Activated CD4-positive, alpha-beta memory T cell treated with anti-CD3 and anti-CD28 coated beads for 36 hours (primary cell): Measurements from ENCODE around the gene SMIM21. TPM values are rescaled to one million over a fixed set of nuclear protein-coding genes. Genes with fewer than 3 reads are reported as not detected.
A peak's percentile ranks its signal among the peaks of the same experiment; 100 is the strongest.

Experiments
- CTCF ChIA-PET: fragments of 350-600 bp; sonication (Branson Sonifier 250); formaldehyde crosslinking; loops from one replicate; lab custom pipeline; 2021; ENCODE audit warnings: antibody characterized with exemption, inconsistent platforms; lab: Charles Lee
- POLR2A ChIA-PET: fragments of 350-600 bp; sonication (Branson Sonifier 250); formaldehyde crosslinking; loops from one replicate; lab custom pipeline; 2021; ENCODE audit warnings: antibody characterized with exemption; lab: Charles Lee
- DNase-seq: peaks from one replicate; pipeline ENCODE4 v3.0.0-alpha.2; 2020
- H3K27ac Mint-ChIP-seq: one replicate; pipeline ENCODE4 v1.8.0; 2021; ENCODE audit warnings: mixed read lengths
- H3K27me3 Mint-ChIP-seq: one replicate; pipeline ENCODE4 v1.8.0; 2021; ENCODE audit warnings: mixed read lengths
- H3K36me3 Mint-ChIP-seq: one replicate; pipeline ENCODE4 v1.8.0; 2021; ENCODE audit warnings: mixed read lengths
- H3K4me1 Mint-ChIP-seq: one replicate; pipeline ENCODE4 v1.8.0; 2021; ENCODE audit warnings: low read depth, mixed read lengths
- H3K4me3 Mint-ChIP-seq: one replicate; pipeline ENCODE4 v1.8.0; 2021; ENCODE audit warnings: mild to moderate bottlenecking, mixed read lengths
- H3K9me3 Mint-ChIP-seq: one replicate; pipeline ENCODE4 v1.8.0; 2021; ENCODE audit warnings: mixed read lengths
- intact Hi-C: fragments of 100-400 bp; cut with micrococcal nuclease; formaldehyde crosslinking; loops from one replicate; pipeline ENCODE4 v1.15.1; 2023
- total RNA-seq, 2 experiments: library from RNA; stranded (reverse); gene quantifications; one replicate each; pipeline ENCODE4 v1.2.3, GENCODE V29; 2021

The SMIM21 gene
- not detected for total RNA-seq

GRCh38 chr18:75427603-75428002 is at the start of gene SMIM21:
Gene SMIM21, minus strand, starts transcription at chr18:75427703. Its CDS starts 140 bp downstream, at chr18:75427563.
- intact Hi-C loops = no loop called here
- Mint-ChIP-seq H3K27ac (no peak within 1 kb of the TSS), H3K27me3 (peaks cover 7% of the 10 kb centered on the region), H3K9me3 (no peaks in the 10 kb centered on the region), H3K4me1 (no peaks in the 10 kb centered on the region), H3K36me3 (no peaks in the 10 kb centered on the region), H3K4me3 (no peak within 1 kb of the TSS)
- CTCF ChIA-PET = no interaction called here
- no peak for DNase-seq
- POLR2A ChIA-PET = no interaction called here

DNA sequence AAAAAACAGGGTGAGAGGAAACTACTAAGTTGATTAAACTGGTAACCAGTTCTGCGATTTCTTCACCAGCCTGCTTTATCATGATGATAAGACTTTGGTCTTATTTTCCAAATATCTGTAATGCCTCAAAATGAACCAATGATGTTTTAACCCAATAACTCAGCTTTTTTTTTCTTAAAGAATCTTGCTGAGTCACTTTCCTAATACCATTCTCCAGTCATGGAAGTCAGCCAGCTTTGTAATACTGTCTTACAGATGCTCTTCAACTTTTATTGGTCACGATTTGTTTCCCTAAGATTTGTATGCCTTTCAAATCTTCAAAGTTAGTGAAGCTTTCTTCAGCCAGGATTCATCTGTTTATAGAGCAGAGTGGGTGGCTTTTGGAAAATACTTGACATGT is 47.7 kb upstream of the SMIM21 start:
- ChIA-PET CTCF (no interaction called here), POLR2A (no interaction called here)
- DNase-seq = no peak
- H3K4me1 Mint-ChIP-seq = peaks cover 2% of the 10 kb centered on the region
- H3K27me3 Mint-ChIP-seq = peaks cover 4% of the 10 kb centered on the region
- H3K36me3 Mint-ChIP-seq = no peaks in the 10 kb centered on the region
- H3K9me3 Mint-ChIP-seq = no peaks in the 10 kb centered on the region
- H3K27ac Mint-ChIP-seq = no peak overlapping the region
- intact Hi-C loops = no loop called here
- H3K4me3 Mint-ChIP-seq = no peak overlapping the region

GRCh38 chr18:75474332-75474731 is 46.8 kb upstream of the SMIM21 start:
- Mint-ChIP-seq H3K27me3 (peaks cover 5% of the 10 kb centered on the region), H3K9me3 (no peaks in the 10 kb centered on the region), H3K36me3 (no peaks in the 10 kb centered on the region), H3K27ac (no peak overlapping the region), H3K4me3 (no peak overlapping the region), H3K4me1 (peaks cover 2% of the 10 kb centered on the region)
- ChIA-PET CTCF (no interaction called here), POLR2A (no interaction called here)
- intact Hi-C loops = no loop called here
- no peak for DNase-seq

DNA sequence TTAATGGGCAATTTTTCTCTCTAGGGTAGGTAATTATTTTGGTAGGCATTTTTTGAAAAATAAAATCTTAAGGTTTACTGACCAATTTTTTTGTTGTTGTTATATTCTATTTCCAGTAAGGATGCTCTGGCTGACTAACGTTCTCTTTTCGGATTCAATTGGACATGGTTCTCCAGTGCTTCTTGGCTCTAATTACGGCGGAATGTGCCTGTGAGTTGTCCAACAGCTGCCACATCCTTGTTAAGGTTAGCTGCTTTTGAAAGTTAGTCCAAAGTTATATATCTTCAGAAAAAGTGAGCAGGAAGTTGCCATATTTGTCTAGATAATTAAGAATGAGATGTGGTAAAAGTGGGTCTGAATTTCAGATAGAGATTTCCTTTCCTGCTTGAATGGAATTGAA is 45.8 kb upstream of the SMIM21 start:
- Mint-ChIP-seq H3K4me1 (no peaks in the 10 kb centered on the region), H3K27me3 (peaks cover 5% of the 10 kb centered on the region), H3K36me3 (no peaks in the 10 kb centered on the region), H3K9me3 (no peaks in the 10 kb centered on the region), H3K4me3 (no peak overlapping the region), H3K27ac (no peak overlapping the region)
- ChIA-PET POLR2A (no interaction called here), CTCF (no interaction called here)
- no peak for DNase-seq
- intact Hi-C loops = no loop called here

DNA sequence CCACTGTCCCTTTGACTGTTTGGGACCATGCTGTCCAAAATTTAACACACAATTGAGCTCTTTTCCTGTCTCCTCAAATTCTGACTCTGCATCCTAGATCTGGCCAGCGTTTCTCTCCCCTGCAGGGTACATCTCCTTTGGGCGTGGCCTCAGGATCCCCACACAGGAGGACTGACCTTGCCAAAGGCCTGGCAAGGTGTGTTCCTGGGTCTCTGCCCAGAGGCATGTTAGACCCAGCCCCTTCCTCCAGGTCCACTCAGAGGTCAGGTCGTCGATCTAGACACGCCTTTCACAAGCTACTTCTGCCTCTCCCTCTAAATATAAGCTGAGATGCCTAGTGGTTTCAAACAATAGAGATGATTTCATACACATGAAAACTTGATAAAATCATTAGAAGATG is 45.4 kb upstream of the SMIM21 start:
- H3K4me1 Mint-ChIP-seq = no peaks in the 10 kb centered on the region
- H3K9me3 Mint-ChIP-seq = no peaks in the 10 kb centered on the region
- no peak overlapping the region for H3K4me3 Mint-ChIP-seq
- H3K36me3 Mint-ChIP-seq = no peaks in the 10 kb centered on the region
- POLR2A ChIA-PET = no interaction called here
- H3K27ac Mint-ChIP-seq = no peak overlapping the region
- CTCF ChIA-PET = no interaction called here
- intact Hi-C loops = no loop called here
- H3K27me3 Mint-ChIP-seq = peaks cover 5% of the 10 kb centered on the region
- no peak for DNase-seq

DNA sequence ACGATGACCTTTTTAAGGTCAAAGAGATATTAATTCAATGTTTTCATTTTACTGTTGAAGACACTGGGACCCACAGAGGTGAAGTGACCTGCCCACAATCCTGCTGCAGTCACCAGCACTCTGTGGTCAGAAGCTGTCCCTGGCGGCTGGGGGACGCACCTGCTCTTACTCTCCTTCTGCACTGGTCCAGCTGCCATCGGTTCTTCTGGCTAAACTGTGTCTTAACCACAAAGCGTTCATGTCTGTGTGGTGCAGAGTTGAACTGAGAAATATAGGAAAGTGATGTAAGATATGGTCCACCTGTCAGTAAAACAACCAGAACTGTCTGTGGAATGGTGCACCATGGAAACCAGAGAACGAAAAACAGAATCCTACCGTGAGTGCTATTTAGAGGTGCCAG is 44.9 kb upstream of the SMIM21 start:
- H3K27me3 Mint-ChIP-seq = peaks cover 6% of the 10 kb centered on the region
- DNase-seq = no peak
- H3K36me3 Mint-ChIP-seq = no peaks in the 10 kb centered on the region
- no peaks in the 10 kb centered on the region for H3K9me3 Mint-ChIP-seq
- no peaks in the 10 kb centered on the region for H3K4me1 Mint-ChIP-seq
- ChIA-PET CTCF (no interaction called here), POLR2A (no interaction called here)
- H3K27ac Mint-ChIP-seq = no peak overlapping the region
- intact Hi-C loops = no loop called here
- H3K4me3 Mint-ChIP-seq = no peak overlapping the region

- H3K9me3 Mint-ChIP-seq = no peaks in the 10 kb centered on the region
- no peak for DNase-seq
- H3K27me3 Mint-ChIP-seq = peaks cover 6% of the 10 kb centered on the region
- H3K4me1 Mint-ChIP-seq = no peaks in the 10 kb centered on the region
- no peak overlapping the region for H3K27ac Mint-ChIP-seq
- ChIA-PET CTCF (no interaction called here), POLR2A (no interaction called here)
- intact Hi-C loops = no loop called here
- H3K4me3 Mint-ChIP-seq = no peak overlapping the region
- H3K36me3 Mint-ChIP-seq = no peaks in the 10 kb centered on the region
These were observed 44.3 kb upstream of the SMIM21 start for GRCh38 chr18:75471850-75472249.

DNA sequence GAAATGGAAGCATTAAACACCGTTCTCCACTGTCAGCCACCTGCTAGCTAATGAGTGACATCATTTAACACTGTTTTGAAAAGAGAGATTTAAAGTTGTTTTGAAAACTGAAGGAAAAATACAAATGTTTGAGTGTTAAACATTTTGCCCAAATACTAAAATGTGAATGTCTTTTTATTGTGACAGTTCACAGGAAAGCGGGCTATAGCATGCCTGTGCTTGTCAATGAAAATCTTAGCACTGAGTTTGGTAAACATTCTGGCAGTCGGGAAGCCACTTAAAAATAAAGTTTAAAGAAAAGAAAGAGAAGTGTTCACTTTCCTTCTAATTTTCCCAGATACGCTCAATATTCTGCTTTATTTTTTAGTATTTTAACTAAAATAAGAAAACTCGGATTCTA is 40.3 kb upstream of the SMIM21 start:
- intact Hi-C loops = no loop called here
- no peaks in the 10 kb centered on the region for H3K9me3 Mint-ChIP-seq
- H3K4me1 Mint-ChIP-seq = no peaks in the 10 kb centered on the region
- H3K27me3 Mint-ChIP-seq = peaks cover 8% of the 10 kb centered on the region
- no peak overlapping the region for H3K27ac Mint-ChIP-seq
- H3K4me3 Mint-ChIP-seq = no peak overlapping the region
- ChIA-PET POLR2A (no interaction called here), CTCF (no interaction called here)
- DNase-seq = no peak
- H3K36me3 Mint-ChIP-seq = no peaks in the 10 kb centered on the region

GRCh38 chr18:75467281-75467795 is 39.8 kb upstream of the SMIM21 start:
- peaks cover 7% of the 10 kb centered on the region for H3K27me3 Mint-ChIP-seq
- intact Hi-C loops = no loop called here
- POLR2A ChIA-PET = no interaction called here
- no peaks in the 10 kb centered on the region for H3K9me3 Mint-ChIP-seq
- CTCF ChIA-PET = no interaction called here
- no peak overlapping the region for H3K4me3 Mint-ChIP-seq
- no peak for DNase-seq
- no peaks in the 10 kb centered on the region for H3K4me1 Mint-ChIP-seq
- no peak overlapping the region for H3K27ac Mint-ChIP-seq
- H3K36me3 Mint-ChIP-seq = no peaks in the 10 kb centered on the region

- Mint-ChIP-seq H3K27ac (no peak overlapping the region), H3K4me3 (no peak overlapping the region), H3K9me3 (no peaks in the 10 kb centered on the region), H3K36me3 (no peaks in the 10 kb centered on the region), H3K27me3 (peaks cover 5% of the 10 kb centered on the region), H3K4me1 (no peaks in the 10 kb centered on the region)
- ChIA-PET POLR2A (no interaction called here), CTCF (no interaction called here)
- intact Hi-C loops = no loop called here
- no peak for DNase-seq
These were observed 36.9 kb upstream of the SMIM21 start for GRCh38 chr18:75464356-75464755.

GRCh38 chr18:75462178-75462832 is 34.8 kb upstream of the SMIM21 start:
- Mint-ChIP-seq H3K27ac (no peak overlapping the region), H3K4me3 (no peak overlapping the region), H3K9me3 (peaks cover 15% of the 10 kb centered on the region), H3K27me3 (peaks cover 12% of the 10 kb centered on the region), H3K36me3 (peaks cover 4% of the 10 kb centered on the region), H3K4me1 (no peaks in the 10 kb centered on the region)
- intact Hi-C loops = no loop called here
- ChIA-PET POLR2A (interaction anchor here (0.6 kb wide), 1 partner anchor 913 kb away, joined by 3 read pairs; no protein-coding TSS in a partner anchor), CTCF (no interaction called here)
- no peak for DNase-seq

GRCh38 chr18:75456199-75456631 is 28.7 kb upstream of the SMIM21 start:
- Mint-ChIP-seq H3K36me3 (peaks cover 5% of the 10 kb centered on the region), H3K4me1 (peaks cover 8% of the 10 kb centered on the region), H3K27me3 (peaks cover 28% of the 10 kb centered on the region), H3K27ac (no peak overlapping the region), H3K9me3 (peaks cover 15% of the 10 kb centered on the region), H3K4me3 (peak overlapping the region; percentile 52)
- peak; percentile 20 for DNase-seq
- CTCF ChIA-PET = no interaction called here
- intact Hi-C loops = no loop called here
- POLR2A ChIA-PET = no interaction called here
